SK-N-SH (cell line): ENCODE measurements around the gene MTMR12.

Source experiments
- EP300 ChIP-seq, 2 experiments: IDR thresholded peaks; 2 replicates each; pipeline versions ENCODE4 v1.4.0 to v1.6.1; 2012; ENCODE audit warnings: borderline replicate concordance in 1 of 2, low read depth in 1 of 2, low read length in 1 of 2
- EZH2phosphoT487 ChIP-seq: fragments of 200-600 bp; sonication (generic); IDR thresholded peaks from 2 replicates; pipeline ENCODE4 v1.6.1; 2017; ENCODE audit warnings: low read depth, mixed run types, mild to moderate bottlenecking, antibody characterized with exemption, moderate library complexity, borderline replicate concordance
- JUND ChIP-seq: IDR thresholded peaks from 2 replicates; pipeline ENCODE4 v1.4.0; 2012
- PBX3 ChIP-seq: IDR thresholded peaks from 2 replicates; pipeline ENCODE4; 2012
- REST ChIP-seq: IDR thresholded peaks from 2 replicates; pipeline ENCODE4 v1.6.1; 2012; ENCODE audit warnings: mild to moderate bottlenecking, low read depth, low read length, moderate library complexity
- RFX5 ChIP-seq: IDR thresholded peaks from 2 replicates; pipeline ENCODE4 v1.6.1; 2012; ENCODE audit warnings: mild to moderate bottlenecking, improper control_type of control experiment, low read length
- RXRA ChIP-seq: IDR thresholded peaks from 2 replicates; pipeline ENCODE4 v1.4.0; 2012; ENCODE audit warnings: low read depth, mild to moderate bottlenecking, borderline replicate concordance
- YY1 ChIP-seq: IDR thresholded peaks from 2 replicates; pipeline ENCODE4 v1.4.0; 2012; ENCODE audit warnings: low read depth, mild to moderate bottlenecking
- ZBTB33 ChIP-seq: IDR thresholded peaks from 2 replicates; pipeline ENCODE4 v1.4.0; 2012; ENCODE audit warnings: low read depth, borderline replicate concordance
- TF ChIP-seq, protein P1 (sequence below): fragments of 200-600 bp; sonication (generic); IDR thresholded peaks from 2 replicates; pipeline ENCODE4 v1.6.1; 2017; ENCODE audit warnings: antibody characterized with exemption, mild to moderate bottlenecking, moderate library complexity
- TF ChIP-seq, protein P2 (sequence below): IDR thresholded peaks from 2 replicates; pipeline ENCODE4 v1.4.0; 2012; ENCODE audit warnings: low read depth, borderline replicate concordance

- TF ChIP-seq, protein P1, sequence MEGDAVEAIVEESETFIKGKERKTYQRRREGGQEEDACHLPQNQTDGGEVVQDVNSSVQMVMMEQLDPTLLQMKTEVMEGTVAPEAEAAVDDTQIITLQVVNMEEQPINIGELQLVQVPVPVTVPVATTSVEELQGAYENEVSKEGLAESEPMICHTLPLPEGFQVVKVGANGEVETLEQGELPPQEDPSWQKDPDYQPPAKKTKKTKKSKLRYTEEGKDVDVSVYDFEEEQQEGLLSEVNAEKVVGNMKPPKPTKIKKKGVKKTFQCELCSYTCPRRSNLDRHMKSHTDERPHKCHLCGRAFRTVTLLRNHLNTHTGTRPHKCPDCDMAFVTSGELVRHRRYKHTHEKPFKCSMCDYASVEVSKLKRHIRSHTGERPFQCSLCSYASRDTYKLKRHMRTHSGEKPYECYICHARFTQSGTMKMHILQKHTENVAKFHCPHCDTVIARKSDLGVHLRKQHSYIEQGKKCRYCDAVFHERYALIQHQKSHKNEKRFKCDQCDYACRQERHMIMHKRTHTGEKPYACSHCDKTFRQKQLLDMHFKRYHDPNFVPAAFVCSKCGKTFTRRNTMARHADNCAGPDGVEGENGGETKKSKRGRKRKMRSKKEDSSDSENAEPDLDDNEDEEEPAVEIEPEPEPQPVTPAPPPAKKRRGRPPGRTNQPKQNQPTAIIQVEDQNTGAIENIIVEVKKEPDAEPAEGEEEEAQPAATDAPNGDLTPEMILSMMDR: no peak
- TF ChIP-seq PBX3 (no peak), ZBTB33 (no peak), YY1 (no peak), RXRA (no peak), EP300 (IDR thresholded peaks at IDR 0.05; ENCODE audit: borderline replicate concordance in 1 of 2, low read depth in 1 of 2, low read length in 1 of 2) (no peak), JUND (no peak), EZH2phosphoT487 (no peak), RFX5 (no peak), REST (no peak)
- TF ChIP-seq, protein P2, sequence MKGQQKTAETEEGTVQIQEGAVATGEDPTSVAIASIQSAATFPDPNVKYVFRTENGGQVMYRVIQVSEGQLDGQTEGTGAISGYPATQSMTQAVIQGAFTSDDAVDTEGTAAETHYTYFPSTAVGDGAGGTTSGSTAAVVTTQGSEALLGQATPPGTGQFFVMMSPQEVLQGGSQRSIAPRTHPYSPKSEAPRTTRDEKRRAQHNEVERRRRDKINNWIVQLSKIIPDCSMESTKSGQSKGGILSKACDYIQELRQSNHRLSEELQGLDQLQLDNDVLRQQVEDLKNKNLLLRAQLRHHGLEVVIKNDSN: no peak
Measured at GRCh38 chr5:32274548-32275395, 38.0 kb downstream of the MTMR12 start.
